Measurements from ENCODE around the gene IL31. TPM values are rescaled to one million over a fixed set of nuclear protein-coding genes. Genes with fewer than 3 reads are reported as not detected.

Gene IL31
- total and polyA plus RNA-seq, 2 donors (not counting 3 experiments of a cell fraction or from before 2014, with no cell fraction given): not detected

GRCh38 chr12:122144885-122145284 lies 29.1 kb downstream of the IL31 start:
- CTCF ChIA-PET: interaction anchor here (1.1 kb wide), 1 partner anchor 46 kb away, joined by 4 read pairs; no protein-coding TSS in a partner anchor

More at GRCh38 chr12:122144885-122145284, 29.1 kb downstream of the IL31 start:
- POLR2A ChIA-PET: no interaction called here
- H3K4me1 ChIP-seq (ENCODE audit: control insufficient read depth, extremely low read depth, insufficient read depth, low read length): no peaks in the 10 kb centered on the region
- intact Hi-C loops (cut with micrococcal nuclease) (no loop called here), dilution Hi-C loops (cut with MboI; ENCODE audit: extremely low pct_ligation_motif_present, low sequenced_read_pairs) (no loop called here)
- no peak overlapping the region for H3K9ac ChIP-seq (replicated peaks; ENCODE audit: extremely low read depth, insufficient read depth, low read length)
- no peak overlapping the region for H3K4me2 ChIP-seq (ENCODE audit: insufficient read depth, low read length)
- H3K4me3 ChIP-seq (replicated peaks in 1 of 3; ENCODE audit: insufficient read depth in 1 of 3, low read depth in 1 of 3, low read length in 3 of 3): no peak overlapping the region
- H3K27ac ChIP-seq (ENCODE audit: insufficient read depth, low read depth, low read length): no peak overlapping the region
- no peaks in the 10 kb centered on the region for H3K9me3 ChIP-seq (replicated peaks; ENCODE audit: control insufficient read depth, insufficient read depth, low read length)
- no peaks in the 10 kb centered on the region for H3K9me1 ChIP-seq (replicated peaks; ENCODE audit: control insufficient read depth, extremely low read depth, insufficient read depth, low read length)
- no peak overlapping the region for H2AFZ ChIP-seq (ENCODE audit: low read depth, low read length)
- BruUV-seq (replicated peaks): no TSS peak
- DNase-seq (ENCODE audit: low read depth, low spot score) (no peak), FAIRE-seq (no peak)
- H3K27me3 ChIP-seq (ENCODE audit: control insufficient read depth in 2 of 2, insufficient read depth in 2 of 2, low read length in 2 of 2): no peaks in the 10 kb centered on the region
- H3K36me3 ChIP-seq (ENCODE audit: control insufficient read depth in 2 of 2, extremely low read depth in 1 of 2, insufficient read depth in 2 of 2, low read length in 2 of 2): peaks cover 0 to 23% of the 10 kb centered on the region in 2 experiments
- H3K79me2 ChIP-seq (ENCODE audit: control insufficient read depth, insufficient read depth, low read length): no peaks in the 10 kb centered on the region
- TF ChIP-seq, protein P1, sequence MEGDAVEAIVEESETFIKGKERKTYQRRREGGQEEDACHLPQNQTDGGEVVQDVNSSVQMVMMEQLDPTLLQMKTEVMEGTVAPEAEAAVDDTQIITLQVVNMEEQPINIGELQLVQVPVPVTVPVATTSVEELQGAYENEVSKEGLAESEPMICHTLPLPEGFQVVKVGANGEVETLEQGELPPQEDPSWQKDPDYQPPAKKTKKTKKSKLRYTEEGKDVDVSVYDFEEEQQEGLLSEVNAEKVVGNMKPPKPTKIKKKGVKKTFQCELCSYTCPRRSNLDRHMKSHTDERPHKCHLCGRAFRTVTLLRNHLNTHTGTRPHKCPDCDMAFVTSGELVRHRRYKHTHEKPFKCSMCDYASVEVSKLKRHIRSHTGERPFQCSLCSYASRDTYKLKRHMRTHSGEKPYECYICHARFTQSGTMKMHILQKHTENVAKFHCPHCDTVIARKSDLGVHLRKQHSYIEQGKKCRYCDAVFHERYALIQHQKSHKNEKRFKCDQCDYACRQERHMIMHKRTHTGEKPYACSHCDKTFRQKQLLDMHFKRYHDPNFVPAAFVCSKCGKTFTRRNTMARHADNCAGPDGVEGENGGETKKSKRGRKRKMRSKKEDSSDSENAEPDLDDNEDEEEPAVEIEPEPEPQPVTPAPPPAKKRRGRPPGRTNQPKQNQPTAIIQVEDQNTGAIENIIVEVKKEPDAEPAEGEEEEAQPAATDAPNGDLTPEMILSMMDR (IDR thresholded peaks at IDR 0.05; ENCODE audit: extremely low read depth in 1 of 2, insufficient read depth in 1 of 2, low read depth in 1 of 2, low read length in 2 of 2): no peak
- TF ChIP-seq FOS (IDR thresholded peaks at IDR 0.05; ENCODE audit: borderline replicate concordance, insufficient read depth, low read length) (no peak), JUN (IDR thresholded peaks at IDR 0.05; ENCODE audit: borderline replicate concordance, insufficient read depth, insufficient read length, low read depth) (no peak), POLR2AphosphoS5 (IDR thresholded peaks at IDR 0.05; ENCODE audit: insufficient read depth, low read depth, low read length) (no peak), POLR2A (IDR thresholded peaks at IDR 0.05; ENCODE audit: low read depth, low read length) (no peak), GATA2 (IDR thresholded peaks at IDR 0.05; ENCODE audit: insufficient read depth, insufficient read length, low read depth, low read length) (no peak), MAX (IDR thresholded peaks at IDR 0.05; ENCODE audit: insufficient read depth, insufficient read length) (no peak), EZH2 (IDR thresholded peaks at IDR 0.05; ENCODE audit: borderline replicate concordance, low read depth, low read length, severe bottlenecking) (no peak), MYC (IDR thresholded peaks at IDR 0.05; ENCODE audit: low read depth, low read length) (no peak)
- no peaks in the 10 kb centered on the region for H4K20me1 ChIP-seq (replicated peaks; ENCODE audit: control insufficient read depth, extremely low read depth, insufficient read depth, low read length)

Measured in endothelial cell of umbilical vein (primary cell).